Kidney (tissue), 14 donors: ENCODE measurements around the gene CPAMD8. TPM values are rescaled to one million over a fixed set of nuclear protein-coding genes. Genes with fewer than 3 reads are reported as not detected.
"Not testable (repeated sequence)": the region's sequence is repeated elsewhere in the genome, so short reads cannot be mapped to it uniquely, and the experiment has no call there.

ENCODE experiments used
- DNase-seq, 5 donors: peaks; one replicate each; pipeline ENCODE4 v3.0.0-alpha.2; 2013 to 2020
- FAIRE-seq: peaks from 2 replicates; lab custom pipeline; 2012; peaks lifted over from hg19 to GRCh38; lab: Jason Lieb, UNC
- H3K27ac ChIP-seq, 2 donors: one replicate each; pipeline ENCODE4 v1.7.0; 2013; ENCODE audit warnings: low read depth in 2 of 2, low read length in 2 of 2, inconsistent platforms in 1 of 2
- H3K27me3 ChIP-seq: one replicate; pipeline ENCODE4 v1.7.1; 2013; ENCODE audit warnings: low read length, inconsistent platforms; ENCODE audit not compliant: control insufficient read depth, insufficient read depth
- H3K36me3 ChIP-seq, 3 donors: one replicate each; pipeline versions ENCODE4 v1.7.0 to v1.7.1; 2013; ENCODE audit warnings: low read length in 3 of 3, control low read depth in 1 of 3, inconsistent platforms in 1 of 3; ENCODE audit not compliant: insufficient read depth in 3 of 3, control insufficient read depth in 2 of 3
- H3K4me1 ChIP-seq, 3 donors: one replicate each; pipeline versions ENCODE4 v1.7.0 to v1.7.1; 2013; ENCODE audit warnings: low read length in 3 of 3, inconsistent platforms in 1 of 3, low read depth in 1 of 3; ENCODE audit not compliant: control insufficient read depth in 2 of 3, insufficient read depth in 2 of 3
- H3K4me3 ChIP-seq, 3 donors: one replicate each; pipeline versions ENCODE4 v1.7.0 to v1.8.1; 2013; ENCODE audit warnings: low read length in 3 of 3, control low read depth in 1 of 3, inconsistent platforms in 1 of 3
- H3K9ac ChIP-seq, 3 donors: one replicate each; pipeline versions ENCODE4 v1.7.0 to v1.7.1; 2013; ENCODE audit warnings: low read length in 3 of 3, control low read depth in 1 of 3, inconsistent platforms in 1 of 3
- H3K9me3 ChIP-seq, 3 donors: one replicate each; pipeline versions ENCODE4 v1.7.0 to v1.7.1; 2013; ENCODE audit warnings: low read length in 3 of 3, control low read depth in 1 of 3, inconsistent platforms in 1 of 3; ENCODE audit not compliant: control insufficient read depth in 2 of 3, insufficient read depth in 1 of 3
- CTCF ChIP-seq: IDR thresholded peaks from 3 replicates; pipeline ENCODE4 v1.5.1; 2012; ENCODE audit warnings: mild to moderate bottlenecking, moderate library complexity, borderline replicate concordance; ENCODE audit not compliant: insufficient read depth; ENCODE audit errors: extremely low read depth
- intact Hi-C: fragments of 100-400 bp; cut with DNase I; formaldehyde crosslinking; loops from one replicate; pipeline ENCODE4 v1.11.1; 2022
- polyA plus RNA-seq: library from polyadenylated mRNA; stranded (reverse); fragments of 350-450 nt; fragmentation: Illumina TruSeq; extraction: RNeasy Lipid Tissue Mini Kit (QIAGEN cat#74804); gene quantifications from one replicate; pipeline ENCODE4 v1.2.3, GENCODE V29; 2014; ENCODE audit warnings: low read depth, low replicate concordance; ENCODE audit not compliant: insufficient read depth
- total RNA-seq: library from RNA; stranded (reverse); fragmentation: NEBNext Ultra II Directional; extraction: Animal tissue kit (Norgen Biotek cat#: 25700); gene quantifications from one replicate; pipeline ENCODE4 v1.2.1, GENCODE V29; 2021
- donor health status: control.
- donor health status: control.
- donor health status: control.
- donor health status: control.
- donor health status: control.
- donor health status: DM: yes; HTN: yes; CAD: no.
- donor health status: Normal renal cell carcinoma (clear cell type).

CPAMD8 gene
- total and polyA plus RNA-seq, 2 donors from 2014 or later: 22.0 to 64.1 TPM

GRCh38 chr19:16977306-16977705 is 49.3 kb downstream of the CPAMD8 start:
- no peak for DNase-seq
- Histone ChIP-seq H3K9me3 (no peaks in the 10 kb centered on the region), H3K27me3 (no peaks in the 10 kb centered on the region)

GRCh38 chr19:16976446-16976845 is 50.2 kb downstream of the CPAMD8 start:
- no peak overlapping the region for H3K4me3 ChIP-seq
- H3K4me1 ChIP-seq: no peaks in the 10 kb centered on the region
- no peak for TF ChIP-seq CTCF
- no peaks in the 10 kb centered on the region for H3K9me3 ChIP-seq
- no peak overlapping the region for H3K27ac ChIP-seq
- intact Hi-C loops: no loop called here
- no peaks in the 10 kb centered on the region for H3K36me3 ChIP-seq
- no peak overlapping the region for H3K9ac ChIP-seq
- DNase-seq (no peak), FAIRE-seq (no peak)
- no peaks in the 10 kb centered on the region for H3K27me3 ChIP-seq

More at GRCh38 chr19:16977306-16977705, 49.3 kb downstream of the CPAMD8 start:
- no peaks in the 10 kb centered on the region for H3K36me3 ChIP-seq
- H3K9ac ChIP-seq: no peak overlapping the region
- H3K4me1 ChIP-seq: no peaks in the 10 kb centered on the region
- TF ChIP-seq CTCF: no peak
- no peak overlapping the region for H3K4me3 ChIP-seq
- no peak overlapping the region for H3K27ac ChIP-seq
- FAIRE-seq: no peak
- intact Hi-C loops: no loop called here

- intact Hi-C loops: no loop called here
- Histone ChIP-seq H3K4me1 (no peaks in the 10 kb centered on the region), H3K9me3 (peaks cover 0 to 9% (median 0%) of the 10 kb centered on the region in 3 donors), H3K27ac (no peak overlapping the region), H3K36me3 (no peaks in the 10 kb centered on the region), H3K27me3 (no peaks in the 10 kb centered on the region), H3K4me3 (no peak overlapping the region), H3K9ac (no peak overlapping the region)
- TF ChIP-seq CTCF: no peak
- FAIRE-seq (no peak), DNase-seq (no peak)
Measured at GRCh38 chr19:16970821-16971220, 55.8 kb downstream of the CPAMD8 start.

GRCh38 chr19:16969135-16969534 is 57.5 kb downstream of the CPAMD8 start:
- Histone ChIP-seq H3K4me1 (no peaks in the 10 kb centered on the region), H3K27ac (no peak overlapping the region), H3K4me3 (no peak overlapping the region), H3K9me3 (peaks cover 0 to 9% (median 0%) of the 10 kb centered on the region in 3 donors), H3K27me3 (no peaks in the 10 kb centered on the region), H3K36me3 (no peaks in the 10 kb centered on the region), H3K9ac (no peak overlapping the region)
- FAIRE-seq (no peak), DNase-seq (no peak)
- intact Hi-C loops: no loop called here
- TF ChIP-seq CTCF: no peak

GRCh38 chr19:16960996-16961822 is 65.4 kb downstream of the CPAMD8 start:
- H3K36me3 ChIP-seq, H3K4me3 ChIP-seq, H3K9ac ChIP-seq, intact Hi-C loops, H3K27me3 ChIP-seq, H3K9me3 ChIP-seq, H3K4me1 ChIP-seq, FAIRE-seq, H3K27ac ChIP-seq: not testable (repeated sequence)
- peak in 4 of 5 donors; percentile 13 to 52 (median 28) for DNase-seq
